Esophagus squamous epithelium (tissue), 5 donors: Measurements from ENCODE around the gene FCN1. TPM values are rescaled to one million over a fixed set of nuclear protein-coding genes. Genes with fewer than 3 reads are reported as not detected.

Source experiments
- DNase-seq: peaks from one replicate; lab custom pipeline; 2025; lab: John Stamatoyannopoulos, UW
- H3K27ac ChIP-seq, 4 donors: fragments of 200-600 bp; sonication (generic); one replicate each; pipeline ENCODE4 v1.5.1; 2016 to 2019; ENCODE audit warnings: mild to moderate bottlenecking in 1 of 4
- H3K27me3 ChIP-seq, 4 donors: fragments of 200-600 bp; sonication (generic); 1 replicate in 3 of 4; 2 replicates in 1 of 4; pipeline versions ENCODE4 v1.5.1 to v1.6.0; 2017 to 2021; ENCODE audit warnings: antibody characterized with exemption in 1 of 4
- H3K36me3 ChIP-seq, 3 donors: fragments of 200-600 bp; sonication (generic); one replicate each; pipeline ENCODE4 v1.5.1; 2016 to 2019
- H3K4me1 ChIP-seq, 3 donors: fragments of 200-600 bp; sonication (generic); one replicate each; pipeline ENCODE4 v1.5.1; 2017 to 2019
- H3K4me3 ChIP-seq, 4 donors: fragments of 200-600 bp; sonication (generic); 1 replicate in 3 of 4; 2 replicates in 1 of 4; pipeline ENCODE4 v1.5.1; 2016 to 2019; ENCODE audit warnings: mild to moderate bottlenecking in 2 of 4, moderate library complexity in 1 of 4
- H3K9me3 ChIP-seq, 3 donors: fragments of 200-600 bp; sonication (generic); one replicate each; pipeline ENCODE4 v1.5.1; 2016 to 2019
- CTCF ChIP-seq, 6 experiments: fragments of 450-650 bp in 4 of 6; fragments of 200-600 bp in 2 of 6; sonication (generic) in 2 of 6; IDR thresholded peaks; one replicate each; pipeline ENCODE4 v1.5.1; 2016 to 2019; ENCODE audit warnings: antibody characterized with exemption in 6 of 6, mild to moderate bottlenecking in 4 of 6, moderate library complexity in 4 of 6
- POLR2A ChIP-seq, 4 donors: fragments of 450-650 bp; IDR thresholded peaks; one replicate each; pipeline ENCODE4 v1.6.1; 2017; ENCODE audit warnings: antibody characterized with exemption in 4 of 4, mild to moderate bottlenecking in 4 of 4, moderate library complexity in 3 of 4
- WGBS, 2 donors: methylation state at CpG; one replicate each; pipeline ENCODE4 v1.1.5; 2018; 5-methylcytosine and 5-hydroxymethylcytosine counted together
- intact Hi-C: fragments of 100-400 bp; cut with DNase I; formaldehyde crosslinking; loops from one replicate; pipeline ENCODE4 v1.15.0; 2022
- small RNA-seq, 4 donors: library from RNA; depleted of rRNA; stranded (forward); fragments of <200 nt; gene quantifications; one replicate each; pipeline ENCODE3, GENCODE V24; 2016
- total RNA-seq, 4 donors: library from RNA; depleted of rRNA; stranded (reverse); fragments of >200 nt; gene quantifications; one replicate each; pipeline ENCODE4 v1.1.0, GENCODE V29; 2016
- donor health status: DM: yes; HTN: yes; CAD: no.

FCN1 gene
- total RNA-seq, 4 donors from 2014 or later: 0.22 to 5.7 (median 0.76) TPM; not detected in 1

GRCh38 chr9:134855900-134856377 is 61.8 kb downstream of the FCN1 start:
- peaks cover 0 to 7% (median 0%) of the 10 kb centered on the region in 3 donors for H3K4me1 ChIP-seq
- intact Hi-C loops: no loop called here
- no peak for TF ChIP-seq CTCF (IDR thresholded peaks at IDR 0.05)
- TF ChIP-seq POLR2A (IDR thresholded peaks at IDR 0.05): no peak
- peaks cover 0 to 1% (median under 1%) of the 10 kb centered on the region in 3 donors for H3K9me3 ChIP-seq
- no peak for DNase-seq
- H3K27me3 ChIP-seq: peaks cover 0 to 41% (median 0%) of the 10 kb centered on the region in 4 donors
- no peak overlapping the region for H3K4me3 ChIP-seq
- H3K36me3 ChIP-seq: no peaks in the 10 kb centered on the region
- 64 to 71% methylated on average over 5 to 6 of the region's 9 CpGs for WGBS, 2 donors
- no peak overlapping the region for H3K27ac ChIP-seq

Small RNA genes within 50 kb of the gene (small RNA-seq; reads per million reads assigned to genes)
- 0 reads per million in 4 donors for gene AL603650.1

Other genes starting within 250 kb of the FCN1 start
- gene FCN2, start 37.1 kb downstream of the FCN1 start, total RNA-seq: not detected
- gene OLFM1, start 169.8 kb upstream of the FCN1 start, total RNA-seq: 10 to 100 TPM in 2 of 4 donors, 1 to 10 TPM in 1, under 1 TPM in 1; 0.64 to 17.5 (median 10.9) TPM